K562 (cell line): ENCODE data around the gene SMOC2. TPM values are rescaled to one million over a fixed set of nuclear protein-coding genes. Genes with fewer than 3 reads are reported as not detected.

Experiments
- ATAC-seq: fragments of 200-7000 bp; cut with Tn5 transposase; 3 replicates; pipeline ENCODE4 v1.9.1; 2020; ENCODE audit warnings: moderate library complexity
- BruUV-seq: library from RNA; stranded (reverse); fragments of 400-500 nt; replicated peaks from 2 replicates; lab custom pipeline; 2021; lab: Mats Ljungman, UMichigan
- CTCF ChIA-PET: fragments of 300-600 bp; formaldehyde crosslinking; extraction: SDS; loops from one replicate; lab custom pipeline; 2021; ENCODE audit warnings: low intra/inter-chr PET ratio; lab: Yijun Ruan, JAX
- POLR2A ChIA-PET: fragments of 300-600, 350-650 bp; sonication (Branson Sonifier 250); formaldehyde crosslinking; extraction: SDS; loops from one replicate; lab custom pipeline; 2021; ENCODE audit warnings: antibody characterized with exemption, inconsistent platforms; lab: Yijun Ruan, JAX
- DNase-seq, 4 experiments: peaks; one replicate each; pipeline versions ENCODE4 v3.0.0 to v3.0.0-alpha.2; 2011 to 2018; ENCODE audit warnings: low spot score in 3 of 4, mixed read lengths in 3 of 4; ENCODE audit errors: extremely low read depth in 1 of 4
- FAIRE-seq: peaks from 2 replicates; lab custom pipeline; 2011; peaks lifted over from hg19 to GRCh38; lab: Jason Lieb, UNC
- H2AFZ ChIP-seq: 2 replicates; pipeline ENCODE4 v1.6.0; 2011; ENCODE audit warnings: low read depth, low read length, control low read depth, inconsistent platforms
- H3K27ac ChIP-seq: fragments of 200-600 bp; 3 replicates; pipeline ENCODE4 v1.8.0; 2011; ENCODE audit warnings: low read depth, mild to moderate bottlenecking, control low read depth, inconsistent platforms, low read length, moderate library complexity, mixed read lengths; ENCODE audit errors: extremely low read depth
- H3K27me3 ChIP-seq, 2 experiments: fragments of 300-600 bp in 1 of 2; 2 replicates in 1 of 2; 3 replicates in 1 of 2; pipeline versions ENCODE4 v1.6.0 to v1.8.0; 2011; ENCODE audit warnings: inconsistent platforms in 2 of 2, low read length in 2 of 2, mild to moderate bottlenecking in 1 of 2, mixed read lengths in 1 of 2, moderate library complexity in 1 of 2; ENCODE audit not compliant: control insufficient read depth in 2 of 2, insufficient read depth in 2 of 2
- H3K36me3 ChIP-seq: fragments of 300-600 bp; 3 replicates; pipeline ENCODE4 v1.8.0; 2011; ENCODE audit warnings: mild to moderate bottlenecking, low read length, inconsistent platforms; ENCODE audit not compliant: control insufficient read depth, insufficient read depth
- H3K4me1 ChIP-seq, 2 experiments: fragments of 200-600 bp in 1 of 2; replicated peaks in 1 of 2; 2 replicates in 1 of 2; 3 replicates in 1 of 2; pipeline versions ENCODE4 v1.5.1 to v1.8.0; 2011; ENCODE audit warnings: inconsistent platforms in 2 of 2, low read length in 2 of 2, mild to moderate bottlenecking in 1 of 2, mixed read lengths in 1 of 2, moderate library complexity in 1 of 2; ENCODE audit not compliant: control insufficient read depth in 2 of 2, insufficient read depth in 2 of 2
- H3K4me2 ChIP-seq: 2 replicates; pipeline ENCODE4 v1.6.1; 2011; ENCODE audit warnings: low read length, control low read depth, inconsistent platforms, mixed read lengths; ENCODE audit not compliant: insufficient read depth
- H3K4me3 ChIP-seq: fragments of 200-600 bp; sonication (generic), shearing (Covaris generic); 2 replicates; pipeline ENCODE4 v1.5.1; 2016; ENCODE audit warnings: control low read depth, inconsistent platforms
- H3K79me2 ChIP-seq: fragments of 200-600 bp; 3 replicates; pipeline ENCODE4 v1.8.0; 2011; ENCODE audit warnings: low read length, inconsistent platforms; ENCODE audit not compliant: control insufficient read depth, insufficient read depth
- H3K9ac ChIP-seq, 2 experiments: 2 replicates each; pipeline versions ENCODE4 v1.6.0 to v1.6.1; 2011; ENCODE audit warnings: low read depth in 2 of 2, low read length in 2 of 2, control low read depth in 1 of 2, inconsistent platforms in 1 of 2, mild to moderate bottlenecking in 1 of 2, mixed read lengths in 1 of 2; ENCODE audit not compliant: insufficient read depth in 1 of 2
- H3K9me1 ChIP-seq: one replicate; pipeline ENCODE4 v1.6.0; 2011; ENCODE audit warnings: inconsistent platforms, mild to moderate bottlenecking, low read length, moderate library complexity; ENCODE audit not compliant: control insufficient read depth, insufficient read depth
- H3K9me3 ChIP-seq: replicated peaks from 2 replicates; pipeline ENCODE4 v1.5.1; 2011; ENCODE audit warnings: low read depth, low read length, inconsistent platforms; ENCODE audit not compliant: control insufficient read depth, insufficient read depth
- H4K20me1 ChIP-seq: replicated peaks from 2 replicates; pipeline ENCODE4 v1.6.1; 2011; ENCODE audit warnings: low read length, inconsistent platforms, mixed read lengths; ENCODE audit not compliant: control insufficient read depth, insufficient read depth
- ELF2 ChIP-seq: fragments of 250-450 bp; sonication (Bioruptor Pico); IDR thresholded peaks from 2 replicates; pipeline ENCODE4 v1.5.0; 2021; ENCODE audit warnings: mild to moderate bottlenecking
- ETS2 ChIP-seq: IDR thresholded peaks from 2 replicates; pipeline ENCODE4 v1.6.1; 2016; ENCODE audit warnings: borderline replicate concordance, missing genetic modification characterization, mild to moderate bottlenecking, moderate library complexity, missing compliant biosample characterization; ENCODE audit not compliant: poor library complexity, severe bottlenecking
- FOS ChIP-seq: IDR thresholded peaks from 3 replicates; pipeline ENCODE4 v1.6.1; 2011; ENCODE audit not compliant: insufficient read length; ENCODE audit errors: extremely low read depth
- GABPA ChIP-seq: fragments of 200-800 bp; sonication (Bioruptor generic); conservative IDR thresholded peaks from 2 replicates; pipeline ENCODE4 v1.6.1; 2016; ENCODE audit warnings: low read depth, missing genetic modification characterization, missing compliant biosample characterization
- GTF2E2 ChIP-seq: fragments of 200-800 bp; sonication (Bioruptor generic); IDR thresholded peaks from 2 replicates; pipeline ENCODE4 v1.6.1; 2016; ENCODE audit warnings: missing genetic modification characterization, missing compliant biosample characterization
- HMBOX1 ChIP-seq: sonication (generic); IDR thresholded peaks from 2 replicates; pipeline ENCODE4 v1.6.1; 2016
- JUN ChIP-seq, 2 experiments: sonication (generic) in 1 of 2; formaldehyde crosslinking in 1 of 2; IDR thresholded peaks; 2 replicates each; pipeline versions ENCODE4 v1.6.1 to v1.8.0; 2012 to 2022; ENCODE audit warnings: borderline replicate concordance in 2 of 2, mild to moderate bottlenecking in 2 of 2, improper control_type of control experiment in 1 of 2, low read depth in 1 of 2, low read length in 1 of 2, missing genetic modification reagents in 1 of 2
- PATZ1 ChIP-seq: fragments of 250-450 bp; sonication (Bioruptor Pico); IDR thresholded peaks from 2 replicates; pipeline ENCODE4 v1.5.0; 2020; ENCODE audit warnings: mild to moderate bottlenecking, borderline replicate concordance
- PRMT5 ChIP-seq: sonication (generic); formaldehyde crosslinking; IDR thresholded peaks from 2 replicates; pipeline ENCODE4 v1.5.0; 2020; ENCODE audit warnings: missing genetic modification reagents
- SETDB1 ChIP-seq: IDR thresholded peaks from one replicate; pipeline ENCODE4 v1.6.1; 2012; ENCODE audit warnings: low read length, control low read depth, inconsistent platforms
- TRIM24 ChIP-seq, 2 experiments: fragments of 450-650 bp; IDR thresholded peaks; 2 replicates each; pipeline ENCODE4 v1.6.1; 2016
- ZFP36 ChIP-seq: fragments of 150-350 bp; IDR thresholded peaks from 2 replicates; pipeline ENCODE4 v1.6.1; 2018; ENCODE audit warnings: low read length, low read depth; ENCODE audit not compliant: partially characterized antibody
- ZNF274 ChIP-seq: IDR thresholded peaks from 2 replicates; pipeline ENCODE4 v1.6.1; 2011; ENCODE audit warnings: low read depth, mild to moderate bottlenecking, low read length, moderate library complexity, borderline replicate concordance
- ZNF282 ChIP-seq: sonication (generic); formaldehyde crosslinking; IDR thresholded peaks from 2 replicates; pipeline ENCODE4 v1.8.1; 2023; ENCODE audit warnings: missing genetic modification reagents
- ZNF75A ChIP-seq: fragments of 450-650 bp; formaldehyde crosslinking; IDR thresholded peaks from 2 replicates; pipeline ENCODE4 v1.4.0; 2020; ENCODE audit warnings: mild to moderate bottlenecking
- WGBS: fragments of 100-300 bp; shearing (Covaris generic); methylation state at CpG from one replicate; pipeline ENCODE4 v1.1.6; 2016; ENCODE audit warnings: low coverage, mixed read lengths; ENCODE audit not compliant: insufficient coverage; ENCODE audit errors: missing lambda C conversion rate; 5-methylcytosine and 5-hydroxymethylcytosine counted together
- in situ Hi-C: fragments of 300-500 bp; cut with MboI; formaldehyde crosslinking; loops from 4 replicates; pipeline ENCODE4 v1.15.0; 2018; ENCODE audit warnings: inconsistent platforms, mixed read lengths
- intact Hi-C: fragments of 100-400 bp; cut with micrococcal nuclease; formaldehyde crosslinking; loops from 2 replicates; pipeline ENCODE4 v1.14.2; 2022
- polyA plus RNA-seq, 8 experiments: library from polyadenylated mRNA; depleted of rRNA in 4 of 8; stranded (reverse) in 5 of 8; unstranded in 3 of 8; fragments of >200 nt; fragmentation: Nextera tagmentation in 2 of 8; fragmentation: Illumina TruSeq in 1 of 8; extraction: Ambion mirVana in 2 of 8; extraction: Trizol in 1 of 8; gene quantifications; 2 replicates each; pipeline versions ENCODE4 v1.2.1 to v1.2.3, GENCODE V29; 2011 to 2014; ENCODE audit warnings: inconsistent platforms in 1 of 8, missing spikeins in 1 of 8
- total RNA-seq, 7 experiments: library from RNA; depleted of rRNA in 6 of 7; stranded (reverse); fragments of >200 nt in 6 of 7; fragmentation: Illumina TruSeq in 2 of 7; extraction: Trizol in 2 of 7; gene quantifications; 2 replicates each; pipeline versions ENCODE4 v1.2.1 to v1.2.3, GENCODE V29; 2011 to 2021; ENCODE audit warnings: low replicate concordance in 1 of 7
- TF ChIP-seq, protein P1 (sequence below): sonication (generic); formaldehyde crosslinking; IDR thresholded peaks from 2 replicates; pipeline ENCODE4 v1.4.0; 2020; ENCODE audit warnings: mild to moderate bottlenecking, missing genetic modification reagents
- TF ChIP-seq, protein P2 (sequence below): fragments of 200-800 bp; sonication (Bioruptor generic); IDR thresholded peaks from 2 replicates; pipeline ENCODE4 v1.6.1; 2017; ENCODE audit warnings: missing genetic modification characterization, missing compliant biosample characterization

Gene SMOC2
- total and polyA plus RNA-seq, 9 of the 15 experiments (the other 6 are each of a cell fraction or from before 2014, with no cell fraction given): 0.45 to 2.3 (median 1.1) TPM

DNA sequence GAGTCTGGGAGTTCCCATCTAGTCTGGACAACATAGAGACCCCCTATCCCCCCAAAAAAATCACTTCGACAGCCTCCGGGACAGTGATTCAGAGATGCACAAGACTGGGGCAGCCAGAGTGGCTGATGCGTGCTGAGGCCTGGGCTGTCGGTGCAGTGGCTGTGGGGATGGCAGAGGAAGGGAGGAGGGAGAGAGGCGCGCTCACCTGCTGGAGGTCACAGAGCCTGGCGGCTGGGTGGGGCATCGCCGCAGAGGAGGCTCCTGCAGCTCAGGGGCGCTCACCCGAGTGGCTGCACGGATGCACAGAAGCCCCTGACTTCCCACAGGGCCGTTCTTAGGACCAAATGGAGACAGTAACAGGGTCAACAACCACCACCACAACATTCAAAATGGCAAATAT lies 182.8 kb downstream of the SMOC2 start:
- DNase-seq (no peak), FAIRE-seq (no peak), ATAC-seq (no peak)
- no peak for TF ChIP-seq PRMT5 (CRISPR knock-in tag)
- TF ChIP-seq TRIM24 (IDR thresholded peaks at IDR 0.05): no peak
- no peak for TF ChIP-seq ELF2
- no peak for TF ChIP-seq ZNF274
- no peak for TF ChIP-seq ZNF282 (CRISPR knock-in tag)
- no peak for TF ChIP-seq HMBOX1
- TF ChIP-seq ZNF75A: no peak
- no peak for TF ChIP-seq SETDB1
- no peak for TF ChIP-seq PATZ1 (CRISPR knock-in tag)
- no peak for TF ChIP-seq GABPA (tag)
- TF ChIP-seq, protein P1, sequence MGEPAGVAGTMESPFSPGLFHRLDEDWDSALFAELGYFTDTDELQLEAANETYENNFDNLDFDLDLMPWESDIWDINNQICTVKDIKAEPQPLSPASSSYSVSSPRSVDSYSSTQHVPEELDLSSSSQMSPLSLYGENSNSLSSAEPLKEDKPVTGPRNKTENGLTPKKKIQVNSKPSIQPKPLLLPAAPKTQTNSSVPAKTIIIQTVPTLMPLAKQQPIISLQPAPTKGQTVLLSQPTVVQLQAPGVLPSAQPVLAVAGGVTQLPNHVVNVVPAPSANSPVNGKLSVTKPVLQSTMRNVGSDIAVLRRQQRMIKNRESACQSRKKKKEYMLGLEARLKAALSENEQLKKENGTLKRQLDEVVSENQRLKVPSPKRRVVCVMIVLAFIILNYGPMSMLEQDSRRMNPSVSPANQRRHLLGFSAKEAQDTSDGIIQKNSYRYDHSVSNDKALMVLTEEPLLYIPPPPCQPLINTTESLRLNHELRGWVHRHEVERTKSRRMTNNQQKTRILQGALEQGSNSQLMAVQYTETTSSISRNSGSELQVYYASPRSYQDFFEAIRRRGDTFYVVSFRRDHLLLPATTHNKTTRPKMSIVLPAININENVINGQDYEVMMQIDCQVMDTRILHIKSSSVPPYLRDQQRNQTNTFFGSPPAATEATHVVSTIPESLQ: no peak
- TF ChIP-seq GTF2E2 (tag): no peak
- no peak for TF ChIP-seq ETS2
- no peak for TF ChIP-seq ZFP36
- no peak for TF ChIP-seq JUN (IDR thresholded peaks at IDR 0.05; ENCODE audit: borderline replicate concordance, low read depth, low read length)
- TF ChIP-seq JUN (CRISPR knock-in tag; IDR thresholded peaks at IDR 0.05; ENCODE audit: borderline replicate concordance): no peak
- TF ChIP-seq, protein P2, sequence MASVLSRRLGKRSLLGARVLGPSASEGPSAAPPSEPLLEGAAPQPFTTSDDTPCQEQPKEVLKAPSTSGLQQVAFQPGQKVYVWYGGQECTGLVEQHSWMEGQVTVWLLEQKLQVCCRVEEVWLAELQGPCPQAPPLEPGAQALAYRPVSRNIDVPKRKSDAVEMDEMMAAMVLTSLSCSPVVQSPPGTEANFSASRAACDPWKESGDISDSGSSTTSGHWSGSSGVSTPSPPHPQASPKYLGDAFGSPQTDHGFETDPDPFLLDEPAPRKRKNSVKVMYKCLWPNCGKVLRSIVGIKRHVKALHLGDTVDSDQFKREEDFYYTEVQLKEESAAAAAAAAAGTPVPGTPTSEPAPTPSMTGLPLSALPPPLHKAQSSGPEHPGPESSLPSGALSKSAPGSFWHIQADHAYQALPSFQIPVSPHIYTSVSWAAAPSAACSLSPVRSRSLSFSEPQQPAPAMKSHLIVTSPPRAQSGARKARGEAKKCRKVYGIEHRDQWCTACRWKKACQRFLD (CRISPR knock-in tag): no peak
- no peak for TF ChIP-seq FOS
- H3K27ac ChIP-seq: no peak overlapping the region
- POLR2A ChIA-PET: no interaction called here
- H2AFZ ChIP-seq: no peak overlapping the region
- H4K20me1 ChIP-seq: no peaks in the 10 kb centered on the region
- BruUV-seq: no TSS peak
- no peak overlapping the region for H3K4me3 ChIP-seq
- peaks cover 5 to 37% of the 10 kb centered on the region in 2 experiments; a peak in 3 of 5 replicates for H3K27me3 ChIP-seq
- in situ Hi-C loops (no loop called here), intact Hi-C loops (no loop called here)
- no peaks in the 10 kb centered on the region for H3K9me1 ChIP-seq
- H3K9ac ChIP-seq: no peak overlapping the region
- no peaks in the 10 kb centered on the region for H3K36me3 ChIP-seq
- no peaks in the 10 kb centered on the region for H3K9me3 ChIP-seq
- peaks cover 0 to 4% of the 10 kb centered on the region in 2 experiments; a peak in 1 of 5 replicates for H3K4me1 ChIP-seq
- H3K79me2 ChIP-seq: no peaks in the 10 kb centered on the region
- WGBS: 28% methylated on average over 11 of the region's 13 CpGs
- CTCF ChIA-PET: no interaction called here
- no peak overlapping the region for H3K4me2 ChIP-seq
